GM12878 (cell line): Measurements from ENCODE around the gene KRI1. TPM values are rescaled to one million over a fixed set of nuclear protein-coding genes. Genes with fewer than 3 reads are reported as not detected.

ENCODE experiments used
- ATAC-seq: fragments of 200-7000 bp; cut with Tn5 transposase; 3 replicates; pipeline ENCODE4 v1.9.1; 2020; ENCODE audit warnings: mild to moderate bottlenecking, moderate library complexity
- BruUV-seq: library from RNA; stranded (reverse); fragments of 400-500 nt; replicated peaks from 2 replicates; lab custom pipeline; 2021; lab: Mats Ljungman, UMichigan
- CTCF ChIA-PET: fragments of 300-600 bp; sonication (Branson Sonifier 250); formaldehyde crosslinking; extraction: SDS; loops from one replicate; lab custom pipeline; 2021; ENCODE audit warnings: inconsistent platforms; lab: Yijun Ruan, JAX
- POLR2A ChIA-PET: fragments of 350-600 bp; formaldehyde crosslinking; extraction: SDS; loops from one replicate; lab custom pipeline; 2021; ENCODE audit warnings: inconsistent platforms; lab: Charles Lee
- RAD21 ChIA-PET: fragments of 300-600 bp; sonication (Branson Sonifier 250); formaldehyde crosslinking; loops from one replicate; lab custom pipeline; 2023; ENCODE audit warnings: antibody characterized with exemption; ENCODE audit not compliant: unreplicated experiment; lab: Charles Lee
- SMC1A ChIA-PET: fragments of 300-600 bp; sonication (Branson Sonifier 250); formaldehyde crosslinking; loops from one replicate; lab custom pipeline; 2023; ENCODE audit not compliant: unreplicated experiment, uncharacterized antibody; lab: Charles Lee
- DNase-seq: peaks from one replicate; pipeline ENCODE4 v3.0.0-alpha.2; 2011; ENCODE audit warnings: low read depth, low spot score
- FAIRE-seq: peaks from 3 replicates; lab custom pipeline; 2011; peaks lifted over from hg19 to GRCh38; lab: Jason Lieb, UNC
- H2AFZ ChIP-seq: 2 replicates; pipeline ENCODE4 v1.6.0; 2011; ENCODE audit warnings: low read depth, low read length, control low read depth; ENCODE audit not compliant: control insufficient read depth
- H3K27ac ChIP-seq: 2 replicates; pipeline ENCODE4 v1.5.1; 2011; ENCODE audit warnings: control low read depth; ENCODE audit not compliant: control insufficient read depth, insufficient read depth
- H3K27me3 ChIP-seq, 2 experiments: replicated peaks in 1 of 2; 2 replicates each; pipeline versions ENCODE4 v1.6.0 to v1.6.1; 2011; ENCODE audit warnings: low read length in 1 of 2; ENCODE audit not compliant: control insufficient read depth in 2 of 2, insufficient read depth in 2 of 2
- H3K36me3 ChIP-seq, 2 experiments: 2 replicates each; pipeline ENCODE4 v1.5.1; 2011; ENCODE audit warnings: low read length in 1 of 2; ENCODE audit not compliant: control insufficient read depth in 2 of 2, insufficient read depth in 2 of 2
- H3K4me1 ChIP-seq: 2 replicates; pipeline ENCODE4 v1.6.1; 2011; ENCODE audit warnings: mild to moderate bottlenecking, low read length, moderate library complexity, mixed read lengths; ENCODE audit not compliant: control insufficient read depth, insufficient read depth
- H3K4me2 ChIP-seq: 2 replicates; pipeline ENCODE4 v1.6.0; 2011; ENCODE audit warnings: control low read depth; ENCODE audit not compliant: control insufficient read depth, insufficient read depth
- H3K4me3 ChIP-seq: fragments of 200-600 bp; sonication (generic); 2 replicates; pipeline ENCODE4 v1.5.1; 2016
- H3K79me2 ChIP-seq: 2 replicates; pipeline ENCODE4 v1.6.0; 2011; ENCODE audit warnings: low read length; ENCODE audit not compliant: control insufficient read depth, insufficient read depth
- H3K9ac ChIP-seq: 2 replicates; pipeline ENCODE4 v1.8.0; 2011; ENCODE audit warnings: low read length, control low read depth, mixed read lengths; ENCODE audit not compliant: control insufficient read depth, insufficient read depth
- H3K9me3 ChIP-seq: replicated peaks from 3 replicates; pipeline ENCODE4 v1.5.1; 2011; ENCODE audit warnings: mild to moderate bottlenecking, low read length; ENCODE audit not compliant: control insufficient read depth, insufficient read depth
- H4K20me1 ChIP-seq: 2 replicates; pipeline ENCODE4 v1.6.0; 2011; ENCODE audit not compliant: control insufficient read depth, insufficient read depth
- ESRRA ChIP-seq: IDR thresholded peaks from 2 replicates; pipeline ENCODE4 v1.6.1; 2012; ENCODE audit warnings: mild to moderate bottlenecking, low read length, improper control_type of control experiment
- HDAC2 ChIP-seq: fragments of 200-600 bp; sonication (generic); IDR thresholded peaks from 2 replicates; pipeline ENCODE4 v1.6.1; 2017
- HDGF ChIP-seq: fragments of 450-650 bp; IDR thresholded peaks from 2 replicates; pipeline ENCODE4 v1.6.1; 2016; ENCODE audit warnings: antibody characterized with exemption
- IKZF2 ChIP-seq, 2 experiments: fragments of 450-650 bp; IDR thresholded peaks; 2 replicates each; pipeline ENCODE4 v1.6.1; 2017; ENCODE audit warnings: mild to moderate bottlenecking in 2 of 2, moderate library complexity in 2 of 2
- KDM1A ChIP-seq: fragments of 200-600 bp; sonication (generic); IDR thresholded peaks from 2 replicates; pipeline ENCODE4 v1.6.1; 2016; ENCODE audit warnings: borderline replicate concordance
- MEF2B ChIP-seq: fragments of 450-650 bp; IDR thresholded peaks from 2 replicates; pipeline ENCODE4 v1.6.1; 2018; ENCODE audit warnings: mild to moderate bottlenecking, moderate library complexity; ENCODE audit not compliant: partially characterized antibody, poor library complexity, severe bottlenecking
- MTA3 ChIP-seq: IDR thresholded peaks from 2 replicates; pipeline ENCODE4 v1.6.1; 2012; ENCODE audit warnings: low read length, inconsistent platforms, borderline replicate concordance
- MYB ChIP-seq: fragments of 150-350 bp; IDR thresholded peaks from 2 replicates; pipeline ENCODE4 v1.6.1; 2014; ENCODE audit warnings: mild to moderate bottlenecking, low read depth, low read length, borderline replicate concordance
- PAX8 ChIP-seq: fragments of 450-650 bp; IDR thresholded peaks from 2 replicates; pipeline ENCODE4 v1.6.1; 2017; ENCODE audit warnings: mild to moderate bottlenecking, moderate library complexity
- POLR2AphosphoS5 ChIP-seq: IDR thresholded peaks from 2 replicates; pipeline ENCODE4 v1.6.1; 2011; ENCODE audit warnings: mild to moderate bottlenecking, low read length, inconsistent platforms
- RBBP5 ChIP-seq: fragments of 200-600 bp; sonication (generic); conservative IDR thresholded peaks from 2 replicates; pipeline ENCODE4 v1.6.1; 2016
- RUNX3 ChIP-seq: IDR thresholded peaks from 2 replicates; pipeline ENCODE4 v1.6.1; 2012; ENCODE audit warnings: low read length, inconsistent platforms
- SMARCA5 ChIP-seq: fragments of 450-650 bp; IDR thresholded peaks from 2 replicates; pipeline ENCODE4 v1.6.1; 2017; ENCODE audit warnings: mild to moderate bottlenecking
- SMC3 ChIP-seq: IDR thresholded peaks from 2 replicates; pipeline ENCODE4 v1.6.1; 2011; ENCODE audit warnings: low read length, improper control_type of control experiment, borderline replicate concordance
- SREBF1 ChIP-seq: IDR thresholded peaks from 2 replicates; pipeline ENCODE4 v1.6.1; 2012; ENCODE audit warnings: mild to moderate bottlenecking, low read length
- SREBF2 ChIP-seq: IDR thresholded peaks from 2 replicates; pipeline ENCODE4 v1.6.1; 2012; ENCODE audit warnings: mild to moderate bottlenecking, low read length
- WGBS: methylation state at CpG from one replicate; pipeline ENCODE4 v1.1.6; 2016; ENCODE audit warnings: low lambda C conversion rate; ENCODE audit not compliant: insufficient replicate concordance, insufficient coverage; ENCODE audit errors: missing lambda C conversion rate; 5-methylcytosine and 5-hydroxymethylcytosine counted together
- in situ Hi-C: fragments of 300-500 bp; cut with MboI; formaldehyde crosslinking; loops from 9 replicates; pipeline ENCODE4 v1.14.3; 2018; ENCODE audit warnings: mixed read lengths
- intact Hi-C: fragments of 100-400 bp; cut with micrococcal nuclease; formaldehyde crosslinking; loops from one replicate; pipeline ENCODE4 v1.14.2; 2022; ENCODE audit not compliant: unreplicated experiment
- polyA plus RNA-seq, 11 experiments: library from polyadenylated mRNA; depleted of rRNA in 4 of 11; unstranded in 6 of 11; stranded (reverse) in 5 of 11; fragments of >200 nt; fragmentation: Nextera tagmentation in 4 of 11; fragmentation: Illumina TruSeq in 1 of 11; extraction: Ambion mirVana in 4 of 11; extraction: Trizol in 1 of 11; gene quantifications; 1 replicate in 1 of 11; 2 replicates in 10 of 11; pipeline versions ENCODE4 v1.2.1 to v1.2.3, GENCODE V29; 2011 to 2016; ENCODE audit warnings: inconsistent platforms in 2 of 11, missing spikeins in 2 of 11, low read depth in 1 of 11
- total RNA-seq, 4 experiments: library from RNA; depleted of rRNA in 3 of 4; stranded (reverse); fragments of >200 nt in 3 of 4; fragmentation: Illumina TruSeq in 1 of 4; extraction: Trizol in 1 of 4; gene quantifications; 2 replicates each; pipeline versions ENCODE4 v1.2.1 to v1.2.3, GENCODE V29; 2013 to 2021
- TF ChIP-seq, protein P1 (sequence below): IDR thresholded peaks from 2 replicates; pipeline ENCODE4 v1.6.1; 2012; ENCODE audit warnings: improper control_type of control experiment, low read depth, low read length; ENCODE audit not compliant: insufficient replicate concordance
- TF ChIP-seq, protein P2 (sequence below): fragments of 450-650 bp; IDR thresholded peaks from 2 replicates; pipeline ENCODE4 v1.6.1; 2017; ENCODE audit warnings: mild to moderate bottlenecking, low read depth, inconsistent platforms; ENCODE audit not compliant: poor library complexity, severe bottlenecking

KRI1 gene
- total and polyA plus RNA-seq, 10 of the 15 experiments (the other 5 are each of a cell fraction or from before 2014, with no cell fraction given): 0.98 to 42.5 (median 24.7) TPM

DNA sequence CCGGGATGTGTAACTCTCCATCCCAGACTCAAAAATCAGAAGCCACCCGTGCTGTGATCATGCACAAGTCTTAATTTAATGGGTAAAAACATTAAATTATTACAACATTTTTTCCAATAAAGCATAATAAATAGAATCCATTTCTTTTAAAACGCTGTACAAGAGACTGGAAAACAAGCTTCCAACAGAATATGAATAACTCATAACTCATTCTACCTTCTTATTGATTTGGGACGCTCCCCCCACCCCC lies 523 bp upstream of the KRI1 start:
- peak overlapping the region; percentile 51 for H3K9ac ChIP-seq
- in situ Hi-C loops: loop anchor here (5.0 kb wide), 1 partner anchor 154 kb away; no protein-coding TSS in a partner anchor
- no peaks in the 10 kb centered on the region for H3K9me3 ChIP-seq
- 0% methylated on average over 4 of the region's 4 CpGs for WGBS
- H3K4me2 ChIP-seq: peak overlapping the region; percentile 93
- H3K4me1 ChIP-seq: peaks cover 23% of the 10 kb centered on the region
- ChIA-PET SMC1A (interaction anchor here (0.6 to 2.4 kb wide), 3 partner anchors 24 to 166 kb away, joined by 3 to 7 read pairs (median 3); no protein-coding TSS in a partner anchor), CTCF (interaction anchor here (0.5 to 3.3 kb wide), 9 partner anchors 13 to 226 kb away, joined by 3 to 13 read pairs (median 3); partner anchors contain the start of gene QTRT1), POLR2A (interaction anchor here (0.6 to 1.9 kb wide), 8 partner anchors 19 to 302 kb away, joined by 3 to 9 read pairs (median 3); no protein-coding TSS in a partner anchor), RAD21 (interaction anchor here (0.6 to 2.0 kb wide), 6 partner anchors 12 to 154 kb away, joined by 3 to 9 read pairs (median 4); no protein-coding TSS in a partner anchor)
- BruUV-seq: no TSS peak
- peaks cover 13% of the 10 kb centered on the region for H3K79me2 ChIP-seq
- intact Hi-C loops: loop anchor here (1.0 to 5.0 kb wide), 3 partner anchors 23 to 164 kb away; partner anchors contain the start of genes ATG4D, CDC37 and ILF3
- DNase-seq (no peak), ATAC-seq (no peak), FAIRE-seq (no peak)
- H2AFZ ChIP-seq: no peak overlapping the region; the same call in 1 of the 2 replicates
- H3K27me3 ChIP-seq: no peaks in the 10 kb centered on the region
- H3K27ac ChIP-seq: peak overlapping the region; percentile 88
- no peaks in the 10 kb centered on the region for H4K20me1 ChIP-seq
- H3K4me3 ChIP-seq: peak overlapping the region; percentile 71; the same call in 1 of the 2 replicates
- H3K36me3 ChIP-seq: peaks cover 0 to 5% of the 10 kb centered on the region in 2 experiments; a peak in 2 of 4 replicates
- TF ChIP-seq SMC3: no peak
- TF ChIP-seq PAX8: no peak
- TF ChIP-seq HDGF: no peak
- no peak for TF ChIP-seq MYB
- TF ChIP-seq ESRRA: 0 out of 2 replicates have a peak, but pooled peaks have one; percentile 1
- no peak for TF ChIP-seq KDM1A
- TF ChIP-seq MTA3: no peak
- peak; percentile 79; the same call in 1 of the 2 replicates for TF ChIP-seq SMARCA5
- no peak for TF ChIP-seq SREBF2
- TF ChIP-seq POLR2AphosphoS5: no peak
- TF ChIP-seq HDAC2: no peak
- TF ChIP-seq RBBP5: no peak
- TF ChIP-seq IKZF2 (IDR thresholded peaks at IDR 0.05): peak in 1 of 2 experiments; percentile 29; a peak in 2 of 4 replicates
- TF ChIP-seq, protein P1, sequence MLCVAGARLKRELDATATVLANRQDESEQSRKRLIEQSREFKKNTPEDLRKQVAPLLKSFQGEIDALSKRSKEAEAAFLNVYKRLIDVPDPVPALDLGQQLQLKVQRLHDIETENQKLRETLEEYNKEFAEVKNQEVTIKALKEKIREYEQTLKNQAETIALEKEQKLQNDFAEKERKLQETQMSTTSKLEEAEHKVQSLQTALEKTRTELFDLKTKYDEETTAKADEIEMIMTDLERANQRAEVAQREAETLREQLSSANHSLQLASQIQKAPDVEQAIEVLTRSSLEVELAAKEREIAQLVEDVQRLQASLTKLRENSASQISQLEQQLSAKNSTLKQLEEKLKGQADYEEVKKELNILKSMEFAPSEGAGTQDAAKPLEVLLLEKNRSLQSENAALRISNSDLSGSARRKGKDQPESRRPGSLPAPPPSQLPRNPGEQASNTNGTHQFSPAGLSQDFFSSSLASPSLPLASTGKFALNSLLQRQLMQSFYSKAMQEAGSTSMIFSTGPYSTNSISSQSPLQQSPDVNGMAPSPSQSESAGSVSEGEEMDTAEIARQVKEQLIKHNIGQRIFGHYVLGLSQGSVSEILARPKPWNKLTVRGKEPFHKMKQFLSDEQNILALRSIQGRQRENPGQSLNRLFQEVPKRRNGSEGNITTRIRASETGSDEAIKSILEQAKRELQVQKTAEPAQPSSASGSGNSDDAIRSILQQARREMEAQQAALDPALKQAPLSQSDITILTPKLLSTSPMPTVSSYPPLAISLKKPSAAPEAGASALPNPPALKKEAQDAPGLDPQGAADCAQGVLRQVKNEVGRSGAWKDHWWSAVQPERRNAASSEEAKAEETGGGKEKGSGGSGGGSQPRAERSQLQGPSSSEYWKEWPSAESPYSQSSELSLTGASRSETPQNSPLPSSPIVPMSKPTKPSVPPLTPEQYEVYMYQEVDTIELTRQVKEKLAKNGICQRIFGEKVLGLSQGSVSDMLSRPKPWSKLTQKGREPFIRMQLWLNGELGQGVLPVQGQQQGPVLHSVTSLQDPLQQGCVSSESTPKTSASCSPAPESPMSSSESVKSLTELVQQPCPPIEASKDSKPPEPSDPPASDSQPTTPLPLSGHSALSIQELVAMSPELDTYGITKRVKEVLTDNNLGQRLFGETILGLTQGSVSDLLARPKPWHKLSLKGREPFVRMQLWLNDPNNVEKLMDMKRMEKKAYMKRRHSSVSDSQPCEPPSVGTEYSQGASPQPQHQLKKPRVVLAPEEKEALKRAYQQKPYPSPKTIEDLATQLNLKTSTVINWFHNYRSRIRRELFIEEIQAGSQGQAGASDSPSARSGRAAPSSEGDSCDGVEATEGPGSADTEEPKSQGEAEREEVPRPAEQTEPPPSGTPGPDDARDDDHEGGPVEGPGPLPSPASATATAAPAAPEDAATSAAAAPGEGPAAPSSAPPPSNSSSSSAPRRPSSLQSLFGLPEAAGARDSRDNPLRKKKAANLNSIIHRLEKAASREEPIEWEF: no peak
- no peak for TF ChIP-seq SREBF1
- TF ChIP-seq, protein P2, sequence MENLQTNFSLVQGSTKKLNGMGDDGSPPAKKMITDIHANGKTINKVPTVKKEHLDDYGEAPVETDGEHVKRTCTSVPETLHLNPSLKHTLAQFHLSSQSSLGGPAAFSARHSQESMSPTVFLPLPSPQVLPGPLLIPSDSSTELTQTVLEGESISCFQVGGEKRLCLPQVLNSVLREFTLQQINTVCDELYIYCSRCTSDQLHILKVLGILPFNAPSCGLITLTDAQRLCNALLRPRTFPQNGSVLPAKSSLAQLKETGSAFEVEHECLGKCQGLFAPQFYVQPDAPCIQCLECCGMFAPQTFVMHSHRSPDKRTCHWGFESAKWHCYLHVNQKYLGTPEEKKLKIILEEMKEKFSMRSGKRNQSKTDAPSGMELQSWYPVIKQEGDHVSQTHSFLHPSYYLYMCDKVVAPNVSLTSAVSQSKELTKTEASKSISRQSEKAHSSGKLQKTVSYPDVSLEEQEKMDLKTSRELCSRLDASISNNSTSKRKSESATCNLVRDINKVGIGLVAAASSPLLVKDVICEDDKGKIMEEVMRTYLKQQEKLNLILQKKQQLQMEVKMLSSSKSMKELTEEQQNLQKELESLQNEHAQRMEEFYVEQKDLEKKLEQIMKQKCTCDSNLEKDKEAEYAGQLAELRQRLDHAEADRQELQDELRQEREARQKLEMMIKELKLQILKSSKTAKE: peak; percentile 37
- TF ChIP-seq RUNX3: no peak
- peak; percentile 67 for TF ChIP-seq MEF2B
